Endothelial cell (in vitro differentiated cells): ENCODE results near the gene VANGL1. TPM values are rescaled to one million over a fixed set of nuclear protein-coding genes. Genes with fewer than 3 reads are reported as not detected.

Experiments
- DNase-seq: peaks from one replicate; pipeline ENCODE4 v3.0.0; 2021; ENCODE audit warnings: low spot score
- H3K27ac Mint-ChIP-seq: one replicate; pipeline ENCODE4 v1.8.0; 2021; ENCODE audit warnings: mixed read lengths, inconsistent platforms; ENCODE audit not compliant: unreplicated experiment
- H3K27me3 Mint-ChIP-seq: one replicate; pipeline ENCODE4 v1.8.0; 2021; ENCODE audit warnings: mild to moderate bottlenecking, moderate library complexity, mixed read lengths, inconsistent platforms; ENCODE audit not compliant: unreplicated experiment
- H3K36me3 Mint-ChIP-seq: one replicate; pipeline ENCODE4 v1.8.0; 2021; ENCODE audit warnings: mild to moderate bottlenecking, low read depth, mixed read lengths, inconsistent platforms; ENCODE audit not compliant: unreplicated experiment
- H3K4me1 Mint-ChIP-seq: one replicate; pipeline ENCODE4 v1.8.0; 2021; ENCODE audit warnings: mild to moderate bottlenecking, mixed read lengths, inconsistent platforms; ENCODE audit not compliant: unreplicated experiment
- H3K4me3 Mint-ChIP-seq: one replicate; pipeline ENCODE4 v1.8.0; 2021; ENCODE audit warnings: mild to moderate bottlenecking, mixed read lengths, inconsistent platforms; ENCODE audit not compliant: unreplicated experiment
- H3K9me3 Mint-ChIP-seq: one replicate; pipeline ENCODE4 v1.8.0; 2021; ENCODE audit warnings: mixed read lengths, inconsistent platforms; ENCODE audit not compliant: unreplicated experiment
- total RNA-seq: library from RNA; stranded (reverse); fragmentation: NEBNext Ultra II Directional; extraction: Animal tissue kit (Norgen Biotek cat#: 25700); gene quantifications from one replicate; pipeline ENCODE4 v1.2.1, GENCODE V29; 2021; ENCODE audit not compliant: unreplicated experiment
- TF ChIP-seq, protein P1 (sequence below): fragments of 200-600 bp; sonication (generic); IDR thresholded peaks from one replicate; pipeline ENCODE4 v1.5.0; 2021; ENCODE audit warnings: antibody characterized with exemption; ENCODE audit not compliant: unreplicated experiment

Gene VANGL1
- total RNA-seq, 1 donor from 2014 or later, result 14.9 TPM

DNA sequence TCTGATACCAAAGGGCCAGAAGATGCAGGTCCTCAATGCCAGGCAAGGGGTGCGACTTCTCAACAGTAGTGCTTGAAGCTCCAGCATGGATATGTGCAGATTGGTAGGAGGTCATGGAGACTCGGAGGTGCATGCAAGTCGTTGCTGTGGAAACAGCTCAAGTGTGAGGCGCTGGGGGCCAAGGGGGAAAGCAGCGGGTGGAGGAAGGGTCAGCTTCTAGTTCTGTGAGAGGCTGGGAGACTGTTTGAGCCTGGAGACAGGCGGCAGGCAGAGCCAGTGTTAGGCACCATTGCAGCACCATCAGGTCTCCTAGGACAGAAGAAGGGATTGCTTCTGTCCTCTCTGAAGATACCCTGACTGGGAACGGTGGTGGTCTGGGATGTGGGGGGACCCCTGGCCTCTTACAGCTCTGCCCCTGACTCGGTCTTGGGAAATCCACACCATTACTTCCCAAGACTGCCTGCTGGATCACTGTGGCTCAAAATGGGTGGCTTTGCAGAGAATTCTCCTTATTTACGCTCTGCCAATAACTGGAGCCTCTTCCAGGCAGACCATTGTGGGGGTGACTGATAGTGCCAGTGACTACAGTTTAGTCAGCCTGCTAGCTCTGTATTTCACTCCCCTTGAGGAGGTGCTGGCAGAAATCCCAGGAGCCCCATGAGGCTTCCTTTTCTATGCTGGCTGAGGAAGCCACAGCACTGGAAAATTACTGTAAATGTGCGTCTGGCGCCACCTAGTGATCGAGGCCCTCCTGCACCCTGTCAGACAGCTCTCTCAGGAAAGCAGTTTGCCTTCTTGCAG is 46.3 kb upstream of the VANGL1 start:
- Mint-ChIP-seq H3K27me3 (peaks cover 4% of the 10 kb centered on the region), H3K4me1 (no peaks in the 10 kb centered on the region), H3K4me3 (no peak overlapping the region), H3K27ac (no peak overlapping the region), H3K36me3 (no peaks in the 10 kb centered on the region), H3K9me3 (no peaks in the 10 kb centered on the region)
- peak; percentile 90 for DNase-seq
- TF ChIP-seq, protein P1, sequence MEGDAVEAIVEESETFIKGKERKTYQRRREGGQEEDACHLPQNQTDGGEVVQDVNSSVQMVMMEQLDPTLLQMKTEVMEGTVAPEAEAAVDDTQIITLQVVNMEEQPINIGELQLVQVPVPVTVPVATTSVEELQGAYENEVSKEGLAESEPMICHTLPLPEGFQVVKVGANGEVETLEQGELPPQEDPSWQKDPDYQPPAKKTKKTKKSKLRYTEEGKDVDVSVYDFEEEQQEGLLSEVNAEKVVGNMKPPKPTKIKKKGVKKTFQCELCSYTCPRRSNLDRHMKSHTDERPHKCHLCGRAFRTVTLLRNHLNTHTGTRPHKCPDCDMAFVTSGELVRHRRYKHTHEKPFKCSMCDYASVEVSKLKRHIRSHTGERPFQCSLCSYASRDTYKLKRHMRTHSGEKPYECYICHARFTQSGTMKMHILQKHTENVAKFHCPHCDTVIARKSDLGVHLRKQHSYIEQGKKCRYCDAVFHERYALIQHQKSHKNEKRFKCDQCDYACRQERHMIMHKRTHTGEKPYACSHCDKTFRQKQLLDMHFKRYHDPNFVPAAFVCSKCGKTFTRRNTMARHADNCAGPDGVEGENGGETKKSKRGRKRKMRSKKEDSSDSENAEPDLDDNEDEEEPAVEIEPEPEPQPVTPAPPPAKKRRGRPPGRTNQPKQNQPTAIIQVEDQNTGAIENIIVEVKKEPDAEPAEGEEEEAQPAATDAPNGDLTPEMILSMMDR, result peak; percentile 89

DNA sequence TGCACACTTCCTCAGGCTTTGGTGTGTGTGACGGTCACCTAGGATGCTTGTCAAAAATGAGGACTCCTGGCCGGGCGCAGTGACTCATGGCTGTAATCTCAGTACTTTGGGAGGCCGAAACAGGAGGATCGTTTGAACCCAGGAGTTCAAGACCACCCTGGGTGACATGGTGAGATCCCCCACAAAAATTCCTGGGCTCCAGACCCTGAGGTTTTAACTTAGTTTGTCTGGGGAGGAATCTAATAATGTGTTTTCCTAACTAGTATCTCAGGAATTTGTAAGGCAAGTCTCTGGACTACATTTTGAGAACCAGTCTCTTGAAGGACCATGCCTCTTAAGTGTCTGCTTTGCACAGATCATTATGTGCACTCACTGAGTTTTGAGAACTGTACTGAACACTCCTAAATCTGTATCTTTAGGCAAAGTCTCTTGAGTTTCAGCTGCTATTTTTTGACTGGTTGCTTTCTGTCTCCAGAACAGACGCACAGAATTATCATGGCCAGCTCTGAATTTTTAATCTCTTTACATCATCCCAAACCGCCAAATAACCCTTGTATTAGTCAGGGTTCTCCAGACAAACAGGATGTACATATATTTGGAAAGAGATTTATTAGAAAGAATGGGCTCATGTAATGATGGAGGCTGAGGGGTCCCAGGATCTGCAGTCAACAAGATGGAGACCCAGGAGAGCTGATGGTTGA is 45.5 kb upstream of the VANGL1 start:
- no peak for DNase-seq
- TF ChIP-seq, protein P1, result no peak
- H3K27ac Mint-ChIP-seq, result no peak overlapping the region

DNA sequence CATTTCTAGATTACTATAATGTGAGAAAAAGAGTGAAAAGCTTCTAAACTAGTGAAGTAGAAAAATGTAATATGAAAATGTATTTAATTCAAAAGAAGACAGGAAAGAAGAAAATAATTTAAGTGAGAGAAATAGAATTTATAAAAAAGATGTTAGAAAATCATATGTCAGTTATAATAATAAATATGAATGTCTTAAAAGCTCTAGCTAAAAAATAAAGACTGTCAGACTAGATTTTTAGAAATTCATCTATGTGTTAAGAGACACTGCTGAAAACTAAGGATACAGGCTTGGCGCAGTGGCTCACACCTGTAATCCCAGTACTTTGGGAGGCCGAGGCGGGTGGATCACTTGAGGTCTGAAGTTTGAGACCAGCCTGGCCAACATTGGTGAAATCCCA is 37.3 kb upstream of the VANGL1 start:
- TF ChIP-seq, protein P1, result no peak
- Mint-ChIP-seq H3K36me3 (no peaks in the 10 kb centered on the region), H3K4me1 (no peaks in the 10 kb centered on the region), H3K27me3 (peaks cover 2% of the 10 kb centered on the region), H3K4me3 (no peak overlapping the region), H3K27ac (no peak overlapping the region), H3K9me3 (no peaks in the 10 kb centered on the region)
- DNase-seq, result no peak

More for the DNA sequence above, 45.5 kb upstream of the VANGL1 start:
- no peak overlapping the region for H3K4me3 Mint-ChIP-seq
- H3K4me1 Mint-ChIP-seq, result no peaks in the 10 kb centered on the region
- no peaks in the 10 kb centered on the region for H3K9me3 Mint-ChIP-seq
- no peaks in the 10 kb centered on the region for H3K36me3 Mint-ChIP-seq
- peaks cover 4% of the 10 kb centered on the region for H3K27me3 Mint-ChIP-seq

DNA sequence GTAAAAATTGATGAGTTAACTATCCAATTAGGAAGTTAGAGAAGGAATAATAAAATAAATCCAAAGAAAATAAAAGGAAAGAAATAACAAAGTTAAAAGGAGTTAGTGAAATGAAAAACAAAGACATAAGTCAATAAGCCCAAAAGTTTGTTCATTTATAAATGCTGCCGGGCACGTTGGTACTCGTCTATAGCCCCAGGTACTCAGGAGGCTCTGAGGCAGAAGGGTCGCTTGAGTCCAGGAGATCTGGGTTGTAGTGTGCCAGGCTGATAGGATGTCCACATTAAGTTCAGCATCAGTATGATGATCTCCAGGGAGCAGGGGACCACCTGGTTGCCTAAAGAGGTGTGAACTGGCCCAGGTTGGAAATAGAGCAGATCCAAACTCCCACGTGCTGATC is 35.5 kb upstream of the VANGL1 start:
- H3K4me3 Mint-ChIP-seq, result no peak overlapping the region
- H3K9me3 Mint-ChIP-seq, result no peaks in the 10 kb centered on the region
- peaks cover 2% of the 10 kb centered on the region for H3K27me3 Mint-ChIP-seq
- DNase-seq, result no peak
- TF ChIP-seq, protein P1, result no peak
- H3K4me1 Mint-ChIP-seq, result no peaks in the 10 kb centered on the region
- H3K36me3 Mint-ChIP-seq, result no peaks in the 10 kb centered on the region
- no peak overlapping the region for H3K27ac Mint-ChIP-seq

DNA sequence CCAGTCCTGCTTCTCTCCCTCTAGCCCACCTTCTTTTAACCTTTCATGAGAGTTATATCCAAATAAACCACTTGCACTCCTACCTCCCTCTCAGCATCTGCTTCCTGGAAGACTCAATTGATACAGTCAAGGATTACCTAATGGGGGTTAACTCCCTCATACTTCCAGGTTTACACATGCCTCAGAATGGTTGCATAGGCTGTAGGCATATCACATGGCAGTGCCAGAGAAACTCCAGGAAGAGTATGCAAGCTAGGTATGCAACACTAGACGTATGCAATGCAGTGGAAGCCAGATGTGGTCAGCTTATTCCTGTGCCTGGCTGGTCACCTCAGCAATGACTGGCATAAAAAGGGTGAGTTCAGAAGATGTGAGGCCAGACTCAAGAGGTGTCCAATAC is 32.7 kb upstream of the VANGL1 start:
- TF ChIP-seq, protein P1, result no peak
- Mint-ChIP-seq H3K27me3 (no peaks in the 10 kb centered on the region), H3K36me3 (no peaks in the 10 kb centered on the region), H3K4me3 (no peak overlapping the region), H3K4me1 (no peaks in the 10 kb centered on the region), H3K27ac (no peak overlapping the region), H3K9me3 (no peaks in the 10 kb centered on the region)
- no peak for DNase-seq
